H1 (cell line): ENCODE results near the gene TERC. TPM values are rescaled to one million over a fixed set of nuclear protein-coding genes. Genes with fewer than 3 reads are reported as not detected.

ENCODE experiments used
- CTCF ChIA-PET: fragments of 300-600 bp; sonication (Branson Sonifier 250); formaldehyde crosslinking; loops from one replicate; lab custom pipeline; 2021; ENCODE audit not compliant: partially characterized antibody; lab: Charles Lee
- POLR2A ChIA-PET: fragments of 300-600 bp; sonication (Branson Sonifier 250); formaldehyde crosslinking; loops from one replicate; lab custom pipeline; 2021; ENCODE audit warnings: inconsistent platforms; ENCODE audit not compliant: partially characterized antibody; lab: Charles Lee
- DNase-seq, 2 experiments: peaks; one replicate each; pipeline versions ENCODE4 v3.0.0 to v3.0.0-alpha.2; 2010 to 2022; ENCODE audit warnings: low spot score in 2 of 2, low read depth in 1 of 2, mixed read lengths in 1 of 2
- FAIRE-seq: peaks from 2 replicates; lab custom pipeline; 2011; peaks lifted over from hg19 to GRCh38; lab: Jason Lieb, UNC
- H2AFZ ChIP-seq: 2 replicates; pipeline ENCODE4 v1.8.1; 2012; ENCODE audit warnings: low read length, inconsistent platforms
- H2AK5ac ChIP-seq: 2 replicates; pipeline ENCODE4 v1.6.1; 2013; ENCODE audit warnings: low read depth, low read length
- H2BK120ac ChIP-seq: replicated peaks from 2 replicates; pipeline ENCODE3; 2013; ENCODE audit warnings: low read depth, low read length, inconsistent platforms
- H2BK12ac ChIP-seq: 2 replicates; pipeline ENCODE4 v1.6.1; 2013; ENCODE audit warnings: low read depth, low read length
- H2BK15ac ChIP-seq: 2 replicates; pipeline ENCODE4 v1.6.1; 2013; ENCODE audit warnings: low read length
- H2BK20ac ChIP-seq: 2 replicates; pipeline ENCODE4 v1.6.1; 2013; ENCODE audit warnings: low read length
- H2BK5ac ChIP-seq: 2 replicates; pipeline ENCODE4 v1.6.1; 2013; ENCODE audit warnings: low read depth, low read length
- H3K14ac ChIP-seq: 2 replicates; pipeline ENCODE4 v1.6.1; 2013; ENCODE audit warnings: inconsistent platforms; ENCODE audit not compliant: insufficient read length
- H3K18ac ChIP-seq: 2 replicates; pipeline ENCODE4 v1.6.1; 2013; ENCODE audit warnings: low read length; ENCODE audit errors: extremely low read depth
- H3K23ac ChIP-seq: 2 replicates; pipeline ENCODE4 v1.6.1; 2013; ENCODE audit warnings: inconsistent platforms; ENCODE audit not compliant: insufficient read length
- H3K23me2 ChIP-seq: 2 replicates; pipeline ENCODE4 v1.6.1; 2013; ENCODE audit warnings: low read depth, low read length
- H3K27ac ChIP-seq: 2 replicates; pipeline ENCODE4 v1.6.1; 2011; ENCODE audit warnings: low read depth, low read length, inconsistent platforms
- H3K27me3 ChIP-seq, 4 experiments: replicated peaks in 1 of 4; 1 replicate in 1 of 4; 2 replicates in 3 of 4; pipeline versions ENCODE4 v1.6.1 to v1.8.1; 2011 to 2013; ENCODE audit warnings: low read length in 3 of 4, mild to moderate bottlenecking in 3 of 4, inconsistent platforms in 2 of 4, mixed read lengths in 2 of 4, moderate library complexity in 1 of 4; ENCODE audit not compliant: control insufficient read depth in 3 of 4, insufficient read depth in 3 of 4; ENCODE audit errors: extremely low read depth in 1 of 4
- H3K36me3 ChIP-seq, 4 experiments: 2 replicates each; pipeline versions ENCODE4 v1.6.1 to v1.8.1; 2011 to 2013; ENCODE audit warnings: mild to moderate bottlenecking in 4 of 4, low read length in 3 of 4, moderate library complexity in 2 of 4, control low read depth in 1 of 4, inconsistent platforms in 1 of 4; ENCODE audit not compliant: insufficient read depth in 4 of 4, control insufficient read depth in 2 of 4
- H3K4ac ChIP-seq: replicated peaks from 2 replicates; pipeline ENCODE3; 2013; ENCODE audit warnings: low read length, low read depth, mixed read lengths, inconsistent platforms; ENCODE audit not compliant: insufficient read length
- H3K4me1 ChIP-seq, 4 experiments: replicated peaks in 1 of 4; 1 replicate in 1 of 4; 2 replicates in 3 of 4; pipeline versions ENCODE4 v1.6.1 to v1.8.1; 2011 to 2013; ENCODE audit warnings: low read length in 3 of 4, inconsistent platforms in 2 of 4, mixed read lengths in 1 of 4; ENCODE audit not compliant: insufficient read depth in 4 of 4, control insufficient read depth in 3 of 4
- H3K4me2 ChIP-seq, 2 experiments: 2 replicates each; pipeline versions ENCODE4 v1.6.1 to v1.8.1; 2011 to 2013; ENCODE audit warnings: low read depth in 2 of 2, low read length in 2 of 2, control low read depth in 1 of 2, inconsistent platforms in 1 of 2, mild to moderate bottlenecking in 1 of 2; ENCODE audit not compliant: insufficient read depth in 1 of 2
- H3K4me3 ChIP-seq, 4 experiments: fragments of 200-600, 300-600 bp in 1 of 4; sonication (generic), shearing (Covaris generic), sonication (Bioruptor Twin) in 1 of 4; 2 replicates each; pipeline versions ENCODE4 v1.5.1 to v1.8.1; 2011 to 2016; ENCODE audit warnings: low read length in 4 of 4, low read depth in 3 of 4, control low read depth in 2 of 4, inconsistent platforms in 2 of 4, mild to moderate bottlenecking in 2 of 4, mixed read lengths in 1 of 4, moderate library complexity in 1 of 4; ENCODE audit not compliant: insufficient read depth in 2 of 4; ENCODE audit errors: extremely low read depth in 1 of 4
- H3K56ac ChIP-seq: replicated peaks from 2 replicates; pipeline ENCODE3; 2013; ENCODE audit warnings: low read depth, mild to moderate bottlenecking, mixed read lengths, low read length, inconsistent platforms; ENCODE audit not compliant: insufficient read length
- H3K79me1 ChIP-seq: 2 replicates; pipeline ENCODE4 v1.6.1; 2013; ENCODE audit warnings: low read depth, low read length, control low read depth
- H3K79me2 ChIP-seq, 2 experiments: 2 replicates each; pipeline versions ENCODE4 v1.6.1 to v1.8.1; 2012 to 2013; ENCODE audit warnings: low read length in 2 of 2, mild to moderate bottlenecking in 2 of 2, inconsistent platforms in 1 of 2; ENCODE audit not compliant: insufficient read depth in 2 of 2, control insufficient read depth in 1 of 2
- H3K9ac ChIP-seq, 4 experiments: replicated peaks in 1 of 4; 1 replicate in 1 of 4; 2 replicates in 3 of 4; pipeline versions ENCODE4 v1.6.1 to v1.8.1; 2011 to 2013; ENCODE audit warnings: low read depth in 3 of 4, low read length in 3 of 4, control low read depth in 2 of 4, mild to moderate bottlenecking in 2 of 4, moderate library complexity in 2 of 4, inconsistent platforms in 1 of 4; ENCODE audit errors: extremely low read depth in 1 of 4
- H3K9me3 ChIP-seq, 2 experiments: 2 replicates each; pipeline versions ENCODE4 v1.6.1 to v1.8.1; 2012 to 2013; ENCODE audit warnings: mild to moderate bottlenecking in 2 of 2, moderate library complexity in 2 of 2, control low read depth in 1 of 2, inconsistent platforms in 1 of 2, low read depth in 1 of 2, low read length in 1 of 2, mixed read lengths in 1 of 2; ENCODE audit not compliant: insufficient read depth in 2 of 2
- H4K20me1 ChIP-seq, 2 experiments: replicated peaks in 1 of 2; 2 replicates each; pipeline versions ENCODE3 to v1.8.1; 2011 to 2013; ENCODE audit warnings: inconsistent platforms in 2 of 2, low read length in 2 of 2, mild to moderate bottlenecking in 1 of 2; ENCODE audit not compliant: insufficient read depth in 2 of 2, control insufficient read depth in 1 of 2
- H4K5ac ChIP-seq: 2 replicates; pipeline ENCODE4 v1.6.1; 2013; ENCODE audit warnings: low read length, low read depth, mixed read lengths, inconsistent platforms; ENCODE audit not compliant: insufficient read length
- H4K8ac ChIP-seq: 2 replicates; pipeline ENCODE4 v1.8.0; 2013; ENCODE audit warnings: mild to moderate bottlenecking, moderate library complexity, low read length, inconsistent platforms; ENCODE audit not compliant: insufficient read depth; ENCODE audit errors: extremely low read depth
- H4K91ac ChIP-seq: replicated peaks from 2 replicates; pipeline ENCODE3; 2013; ENCODE audit warnings: low read length, mixed read lengths, inconsistent platforms; ENCODE audit not compliant: insufficient read length
- CBX5 ChIP-seq: fragments of 300-800, 300-1000 bp; sonication (generic); IDR thresholded peaks from 2 replicates; pipeline ENCODE4 v1.7.1; 2016; ENCODE audit warnings: antibody characterized with exemption, low read length, low read depth
- KDM5A ChIP-seq: fragments of 200-600 bp; IDR thresholded peaks from 2 replicates; pipeline ENCODE4 v1.7.1; 2012; ENCODE audit warnings: mild to moderate bottlenecking, low read length, inconsistent platforms, mixed read lengths
- MAFK ChIP-seq: IDR thresholded peaks from 2 replicates; pipeline ENCODE4 v1.6.1; 2012; ENCODE audit warnings: low read depth, mild to moderate bottlenecking, improper control_type of control experiment, low read length
- MAX ChIP-seq: IDR thresholded peaks from 2 replicates; pipeline ENCODE4 v1.6.1; 2012; ENCODE audit warnings: inconsistent platforms
- ZNF274 ChIP-seq: IDR thresholded peaks from 2 replicates; pipeline ENCODE4 v1.7.0; 2012; ENCODE audit warnings: low read length, borderline replicate concordance; ENCODE audit errors: extremely low read depth
- WGBS, 2 experiments: shearing (Covaris generic) in 1 of 2; methylation state at CpG; one replicate each; pipeline versions ENCODE4 v1.1.6 to v1.1.7; 2013 to 2015; ENCODE audit warnings: low lambda C conversion rate in 2 of 2, mixed read lengths in 2 of 2, inconsistent platforms in 1 of 2, low coverage in 1 of 2, missing lambda C conversion rate in 1 of 2; ENCODE audit not compliant: insufficient replicate concordance in 2 of 2, insufficient coverage in 1 of 2, insufficient read length in 1 of 2; ENCODE audit errors: extremely low coverage in 1 of 2, missing lambda C conversion rate in 1 of 2; 5-methylcytosine and 5-hydroxymethylcytosine counted together
- polyA plus RNA-seq, 7 experiments: library from polyadenylated mRNA; depleted of rRNA in 3 of 7; stranded (reverse) in 5 of 7; unstranded in 2 of 7; fragments of >200 nt in 5 of 7; fragments of 200-250 nt in 2 of 7; gene quantifications; 1 replicate in 5 of 7; 2 replicates in 1 of 7; 4 replicates in 1 of 7; pipeline versions ENCODE4 v1.2.1 to v1.2.3, GENCODE V29; 2011 to 2013; ENCODE audit warnings: missing spikeins in 2 of 7, mixed read lengths in 2 of 7
- total RNA-seq: library from RNA; stranded (reverse); fragmentation: NEBNext Ultra II Directional; extraction: Animal tissue kit (Norgen Biotek cat#: 25700); gene quantifications from 2 replicates; pipeline ENCODE4 v1.2.1, GENCODE V29; 2021

TERC gene
- total and polyA plus RNA-seq, 2 of the 8 experiments (the other 6 are each of a cell fraction or from before 2014, with no cell fraction given), result 2.3 to 17.0 TPM

- no peak overlapping the region for H2AFZ ChIP-seq
- no peaks in the 10 kb centered on the region for H3K79me2 ChIP-seq
- H3K9ac ChIP-seq, result no peak overlapping the region
- H3K4me1 ChIP-seq, result peaks cover 0 to 2% (median 0%) of the 10 kb centered on the region in 4 experiments; a peak in 3 of 7 replicates
- 91% methylated on average over 4 of the region's 4 CpGs; no CpG with 5 or more reads in 1 of the 2 experiments for WGBS, 2 experiments
- H3K27ac ChIP-seq, result no peak overlapping the region
- POLR2A ChIA-PET, result no interaction called here
- H3K23ac ChIP-seq, result no peak overlapping the region
- H4K91ac ChIP-seq, result no peak overlapping the region
- no peak overlapping the region for H2BK20ac ChIP-seq
- CTCF ChIA-PET, result interaction anchor here (0.7 to 2.5 kb wide), 5 partner anchors 11 to 284 kb away, joined by 3 to 7 read pairs (median 3); partner anchors contain the start of gene MYNN
- H3K14ac ChIP-seq, result no peak overlapping the region
- DNase-seq (no peak), FAIRE-seq (no peak)
- no peaks in the 10 kb centered on the region for H3K36me3 ChIP-seq
- no peak overlapping the region for H2BK120ac ChIP-seq
- no peak overlapping the region for H4K5ac ChIP-seq
- H3K9me3 ChIP-seq, result peaks cover 0 to 3% of the 10 kb centered on the region in 2 experiments; a peak in 1 of 4 replicates
- H3K18ac ChIP-seq, result no peak overlapping the region
- no peak overlapping the region for H2BK15ac ChIP-seq
- no peaks in the 10 kb centered on the region for H3K27me3 ChIP-seq
- peaks cover 4% of the 10 kb centered on the region; the same call in 1 of the 2 replicates for H3K23me2 ChIP-seq
- H4K8ac ChIP-seq, result no peak overlapping the region
- H3K4me3 ChIP-seq, result no peak overlapping the region
- H3K4me2 ChIP-seq, result no peak overlapping the region
- no peaks in the 10 kb centered on the region for H3K79me1 ChIP-seq
- TF ChIP-seq CBX5 (no peak), MAX (no peak), KDM5A (no peak), MAFK (no peak), ZNF274 (no peak)
- no peak overlapping the region for H3K56ac ChIP-seq
- H2BK5ac ChIP-seq, result no peak overlapping the region
- H2BK12ac ChIP-seq, result no peak overlapping the region
- H4K20me1 ChIP-seq, result no peaks in the 10 kb centered on the region
- H3K4ac ChIP-seq, result no peak overlapping the region
- no peak overlapping the region for H2AK5ac ChIP-seq
Measured at GRCh38 chr3:169760479-169760878, 4.4 kb downstream of the TERC start.
